ENCODE results near the gene GRAMD1A. TPM values are rescaled to one million over a fixed set of nuclear protein-coding genes. Genes with fewer than 3 reads are reported as not detected.
A peak's percentile ranks its signal among the peaks of the same experiment; 100 is the strongest.

GRAMD1A gene
- total and polyA plus RNA-seq, 11 donors: 21.8 to 64.5 (median 31.3) TPM

- intact Hi-C loops (cut with DNase I): no loop called here
- no peak for TF ChIP-seq POLR2A (IDR thresholded peaks at IDR 0.05)
- no peak for TF ChIP-seq CTCF (IDR thresholded peaks at IDR 0.05)
- Histone ChIP-seq H3K9me3 (peaks cover 0 to 16% (median 6%) of the 10 kb centered on the region in 12 donors), H3K36me3 (no peaks in the 10 kb centered on the region), H3K4me3 (no peak overlapping the region), H3K27ac (no peak overlapping the region), H3K27me3 (no peaks in the 10 kb centered on the region), H3K4me1 (peaks cover 0 to 5% (median 0%) of the 10 kb centered on the region in 12 donors)
- ATAC-seq (no peak), DNase-seq (peak in 1 of 5 donors; percentile 4)
- 81 to 89% (median 88%) methylated on average over 3 of the region's 3 CpGs for WGBS, 4 donors
Measured at GRCh38 chr19:35070471-35070870, 70.3 kb downstream of the GRAMD1A start.

GRCh38 chr19:35073516-35073915 is 73.4 kb downstream of the GRAMD1A start:
- WGBS, 4 donors: 73 to 81% (median 75%) methylated on average over 9 to 10 of the region's 10 CpGs
- no peaks in the 10 kb centered on the region for H3K36me3 ChIP-seq
- H3K4me1 ChIP-seq: no peaks in the 10 kb centered on the region
- no peak for ATAC-seq
- peaks cover 0 to 12% (median 6%) of the 10 kb centered on the region in 12 donors for H3K9me3 ChIP-seq
- intact Hi-C loops (cut with DNase I): no loop called here
- H3K27me3 ChIP-seq: no peaks in the 10 kb centered on the region
- H3K27ac ChIP-seq: no peak overlapping the region
- no peak for TF ChIP-seq CTCF (IDR thresholded peaks at IDR 0.05)
- TF ChIP-seq POLR2A (IDR thresholded peaks at IDR 0.05): no peak
- no peak for DNase-seq
- no peak overlapping the region for H3K4me3 ChIP-seq

GRCh38 chr19:35073941-35074340 is 73.8 kb downstream of the GRAMD1A start:
- Histone ChIP-seq H3K9me3 (peaks cover 0 to 12% (median 6%) of the 10 kb centered on the region in 12 donors), H3K4me1 (no peaks in the 10 kb centered on the region), H3K36me3 (no peaks in the 10 kb centered on the region), H3K27ac (no peak overlapping the region), H3K27me3 (no peaks in the 10 kb centered on the region), H3K4me3 (no peak overlapping the region)
- ATAC-seq (no peak), DNase-seq (peak in 1 of 5 donors; percentile 51)
- WGBS, 4 donors: 72 to 87% (median 82%) methylated on average over 5 to 8 of the region's 8 CpGs
- no peak for TF ChIP-seq POLR2A (IDR thresholded peaks at IDR 0.05)
- no peak for TF ChIP-seq CTCF (IDR thresholded peaks at IDR 0.05)
- intact Hi-C loops (cut with DNase I): no loop called here

GRCh38 chr19:35074426-35075201 is 74.5 kb downstream of the GRAMD1A start:
- Histone ChIP-seq H3K4me3 (no peak overlapping the region), H3K9me3 (peaks cover 0 to 12% (median 6%) of the 10 kb centered on the region in 12 donors), H3K36me3 (no peaks in the 10 kb centered on the region), H3K27ac (no peak overlapping the region), H3K4me1 (no peaks in the 10 kb centered on the region), H3K27me3 (no peaks in the 10 kb centered on the region)
- 81 to 89% (median 87%) methylated on average over 19 to 21 of the region's 21 CpGs for WGBS, 4 donors
- ATAC-seq: no peak
- intact Hi-C loops (cut with DNase I): no loop called here
- no peak for TF ChIP-seq CTCF (IDR thresholded peaks at IDR 0.05)
- no peak for TF ChIP-seq POLR2A (IDR thresholded peaks at IDR 0.05)
- peak in 1 of 5 donors; percentile 33 for DNase-seq
